ENCODE results near the gene IVNS1ABP.

The IVNS1ABP gene

GRCh38 chr1:185250063-185250462, 67.0 kb downstream of the IVNS1ABP start:
- no peak overlapping the region for H3K4me3 ChIP-seq (ENCODE audit: low read depth, low read length)
- DNase-seq: no peak
- TF ChIP-seq CTCF (IDR thresholded peaks at IDR 0.05; ENCODE audit: low read depth, low read length): no peak
- no peaks in the 10 kb centered on the region for H3K4me1 ChIP-seq
- H3K27me3 ChIP-seq: no peaks in the 10 kb centered on the region
- H3K9me3 ChIP-seq: no peaks in the 10 kb centered on the region
- H3K36me3 ChIP-seq: no peaks in the 10 kb centered on the region

DNA sequence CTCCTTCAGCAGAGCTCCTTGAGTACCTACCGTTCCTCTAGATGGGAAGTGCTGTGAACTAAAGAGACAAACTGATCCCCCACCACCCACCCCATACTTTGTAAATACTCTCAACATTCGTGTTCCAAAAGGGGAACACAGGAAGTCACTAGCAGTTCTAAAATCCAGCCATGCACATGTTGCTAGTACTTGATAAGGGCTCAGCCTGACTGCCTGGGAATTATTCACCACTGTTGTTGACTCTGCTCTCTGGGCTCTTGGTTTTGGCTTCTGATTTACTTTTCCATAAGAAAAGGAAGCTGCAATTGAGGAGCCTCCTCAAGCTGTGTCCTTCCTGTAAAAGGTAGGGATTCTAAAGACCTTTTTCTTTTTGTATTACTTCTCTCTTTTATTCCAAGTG, 67.5 kb downstream of the IVNS1ABP start:
- no peak overlapping the region for H3K4me3 ChIP-seq (ENCODE audit: low read depth, low read length)

More for the DNA sequence above, 67.5 kb downstream of the IVNS1ABP start:
- DNase-seq: no peak
- H3K36me3 ChIP-seq: no peaks in the 10 kb centered on the region
- no peaks in the 10 kb centered on the region for H3K4me1 ChIP-seq
- no peak for TF ChIP-seq CTCF (IDR thresholded peaks at IDR 0.05; ENCODE audit: low read depth, low read length)
- no peaks in the 10 kb centered on the region for H3K27me3 ChIP-seq
- H3K9me3 ChIP-seq: no peaks in the 10 kb centered on the region
